Endothelial cell of umbilical vein (primary cell): ENCODE data around the gene FOXC1. TPM values are rescaled to one million over a fixed set of nuclear protein-coding genes. Genes with fewer than 3 reads are reported as not detected.

Experiments used
- BruUV-seq: library from RNA; stranded (reverse); fragments of 400-500 nt; replicated peaks from 2 replicates; lab custom pipeline; 2021; lab: Mats Ljungman, UMichigan
- CTCF ChIA-PET: fragments of 300-600, 350-600 bp; sonication (Branson Sonifier 250); formaldehyde crosslinking; loops from one replicate; lab custom pipeline; 2021; ENCODE audit warnings: antibody characterized with exemption, inconsistent platforms; lab: Charles Lee
- POLR2A ChIA-PET: fragments of 300-600, 350-600 bp; sonication (Branson Sonifier 250); formaldehyde crosslinking; loops from one replicate; lab custom pipeline; 2021; ENCODE audit warnings: antibody characterized with exemption, inconsistent platforms; lab: Charles Lee
- DNase-seq: peaks from one replicate; pipeline ENCODE4 v3.0.0-alpha.2; 2011; ENCODE audit warnings: low read depth, low spot score
- FAIRE-seq: peaks from 2 replicates; lab custom pipeline; 2011; peaks lifted over from hg19 to GRCh38; lab: Jason Lieb, UNC
- H2AFZ ChIP-seq: 2 replicates; pipeline ENCODE4 v1.6.0; 2012; ENCODE audit warnings: low read depth, low read length, control low read depth, inconsistent platforms
- H3K27ac ChIP-seq: 2 replicates; pipeline ENCODE4 v1.5.1; 2011; ENCODE audit warnings: low read depth, mild to moderate bottlenecking, control low read depth, low read length, moderate library complexity; ENCODE audit not compliant: insufficient read depth
- H3K27me3 ChIP-seq, 2 experiments: 2 replicates each; pipeline versions ENCODE4 v1.6.0 to v1.6.1; 2011; ENCODE audit warnings: low read length in 2 of 2, mixed read lengths in 1 of 2; ENCODE audit not compliant: control insufficient read depth in 2 of 2, insufficient read depth in 2 of 2
- H3K36me3 ChIP-seq, 2 experiments: 2 replicates in 1 of 2; 3 replicates in 1 of 2; pipeline ENCODE4 v1.5.1; 2011; ENCODE audit warnings: low read length in 2 of 2, mild to moderate bottlenecking in 1 of 2, moderate library complexity in 1 of 2; ENCODE audit not compliant: control insufficient read depth in 2 of 2, insufficient read depth in 2 of 2; ENCODE audit errors: extremely low read depth in 1 of 2
- H3K4me1 ChIP-seq: 3 replicates; pipeline ENCODE4 v1.5.1; 2011; ENCODE audit warnings: mild to moderate bottlenecking, low read length; ENCODE audit not compliant: control insufficient read depth, insufficient read depth; ENCODE audit errors: extremely low read depth
- H3K4me2 ChIP-seq: 2 replicates; pipeline ENCODE4 v1.6.1; 2011; ENCODE audit warnings: low read length, control low read depth, mixed read lengths; ENCODE audit not compliant: insufficient read depth
- H3K4me3 ChIP-seq, 3 experiments: fragments of 200-600 bp in 1 of 3; sonication (generic), shearing (Covaris generic) in 1 of 3; replicated peaks in 1 of 3; 2 replicates each; pipeline ENCODE4 v1.5.1; 2011 to 2016; ENCODE audit warnings: control low read depth in 3 of 3, low read length in 3 of 3, mild to moderate bottlenecking in 2 of 3, inconsistent platforms in 1 of 3, low read depth in 1 of 3, moderate library complexity in 1 of 3; ENCODE audit not compliant: insufficient read depth in 1 of 3
- H3K79me2 ChIP-seq: 2 replicates; pipeline ENCODE4 v1.6.0; 2012; ENCODE audit warnings: low read length, inconsistent platforms; ENCODE audit not compliant: control insufficient read depth, insufficient read depth
- H3K9ac ChIP-seq: replicated peaks from 2 replicates; pipeline ENCODE3; 2011; ENCODE audit warnings: low read length, control low read depth; ENCODE audit not compliant: insufficient read depth; ENCODE audit errors: extremely low read depth
- H3K9me1 ChIP-seq: replicated peaks from 3 replicates; pipeline ENCODE4 v1.6.0; 2011; ENCODE audit warnings: mild to moderate bottlenecking, low read length; ENCODE audit not compliant: control insufficient read depth, insufficient read depth; ENCODE audit errors: extremely low read depth
- H3K9me3 ChIP-seq: replicated peaks from 2 replicates; pipeline ENCODE4 v1.5.1; 2012; ENCODE audit warnings: low read length, inconsistent platforms; ENCODE audit not compliant: control insufficient read depth, insufficient read depth
- H4K20me1 ChIP-seq: replicated peaks from 2 replicates; pipeline ENCODE3; 2011; ENCODE audit warnings: mild to moderate bottlenecking, low read length; ENCODE audit not compliant: control insufficient read depth, insufficient read depth; ENCODE audit errors: extremely low read depth
- EZH2 ChIP-seq: IDR thresholded peaks from 2 replicates; pipeline ENCODE4 v1.6.1; 2012; ENCODE audit warnings: borderline replicate concordance, low read depth, mild to moderate bottlenecking, moderate library complexity, low read length, inconsistent platforms; ENCODE audit not compliant: severe bottlenecking
- GATA2 ChIP-seq: IDR thresholded peaks from 2 replicates; pipeline ENCODE4 v1.7.0; 2011; ENCODE audit warnings: low read depth, mild to moderate bottlenecking, moderate library complexity, mixed read lengths, low read length; ENCODE audit not compliant: insufficient read length, insufficient read depth
- JUN ChIP-seq: IDR thresholded peaks from 2 replicates; pipeline ENCODE4 v1.6.1; 2011; ENCODE audit warnings: borderline replicate concordance, low read depth; ENCODE audit not compliant: insufficient read length, insufficient read depth
- MAX ChIP-seq: IDR thresholded peaks from 2 replicates; pipeline ENCODE4 v1.6.1; 2011; ENCODE audit not compliant: insufficient read depth, insufficient read length
- POLR2A ChIP-seq: IDR thresholded peaks from 2 replicates; pipeline ENCODE4 v1.6.1; 2012; ENCODE audit warnings: low read depth, mild to moderate bottlenecking, control low read depth, low read length
- POLR2AphosphoS5 ChIP-seq: IDR thresholded peaks from 2 replicates; pipeline ENCODE4 v1.6.1; 2012; ENCODE audit warnings: low read depth, mild to moderate bottlenecking, control low read depth, low read length, moderate library complexity; ENCODE audit not compliant: insufficient read depth
- dilution Hi-C: fragments of 300-500 bp; cut with MboI; formaldehyde crosslinking; loops from one replicate; pipeline ENCODE4 v1.15.0; 2019; ENCODE audit warnings: low sequenced_read_pairs; ENCODE audit not compliant: extremely low pct_ligation_motif_present
- intact Hi-C: fragments of 100-400 bp; cut with micrococcal nuclease; formaldehyde crosslinking; loops from one replicate; pipeline ENCODE4 v1.10.0; 2022
- polyA plus RNA-seq, 4 experiments: library from polyadenylated mRNA; depleted of rRNA in 3 of 4; stranded (reverse) in 3 of 4; unstranded in 1 of 4; fragments of >200 nt; gene quantifications; 2 replicates each; pipeline versions ENCODE4 v1.2.1 to v1.2.3, GENCODE V29; 2011 to 2012; ENCODE audit warnings: missing spikeins in 1 of 4
- total RNA-seq: library from RNA; stranded (reverse); gene quantifications from 2 replicates; pipeline ENCODE4 v1.2.3, GENCODE V29; 2021

FOXC1 gene
- total and polyA plus RNA-seq, 2 donors (not counting 3 experiments of a cell fraction or from before 2014, with no cell fraction given), result 6.4 to 16.4 TPM

GRCh38 chr6:1626481-1626880 is 16.8 kb downstream of the FOXC1 start:
- Histone ChIP-seq H3K4me2 (peak overlapping the region; percentile 90), H3K4me3 (no peak overlapping the region), H4K20me1 (no peaks in the 10 kb centered on the region), H3K9me1 (no peaks in the 10 kb centered on the region), H2AFZ (no peak overlapping the region), H3K27ac (no peak overlapping the region), H3K9ac (no peak overlapping the region), H3K4me1 (peaks cover 21% of the 10 kb centered on the region), H3K36me3 (no peaks in the 10 kb centered on the region), H3K79me2 (no peaks in the 10 kb centered on the region), H3K9me3 (no peaks in the 10 kb centered on the region), H3K27me3 (peaks cover 5 to 15% of the 10 kb centered on the region in 2 experiments)
- peak; percentile 45 for DNase-seq
- POLR2A ChIA-PET, result no interaction called here
- TF ChIP-seq MAX, result no peak
- no peak for TF ChIP-seq POLR2AphosphoS5
- TF ChIP-seq GATA2, result no peak
- TF ChIP-seq EZH2, result no peak
- no peak for TF ChIP-seq JUN
- no peak for TF ChIP-seq POLR2A
- dilution Hi-C loops, result no loop called here
- FAIRE-seq, result peak; percentile 31
- intact Hi-C loops, result loop anchor here (1.0 to 5.0 kb wide), 2 partner anchors 9 to 61 kb away; no protein-coding TSS in a partner anchor
- CTCF ChIA-PET, result interaction anchor here (0.8 to 4.0 kb wide), 5 partner anchors 12 to 727 kb away, joined by 3 to 23 read pairs (median 10); no protein-coding TSS in a partner anchor
- BruUV-seq, result no TSS peak

- no peak for DNase-seq
- H3K9ac ChIP-seq, result no peak overlapping the region
- no peaks in the 10 kb centered on the region for H3K36me3 ChIP-seq
- H3K4me1 ChIP-seq, result peaks cover 21% of the 10 kb centered on the region
- H3K27me3 ChIP-seq, result peaks cover 5 to 15% of the 10 kb centered on the region in 2 experiments
- H3K27ac ChIP-seq, result no peak overlapping the region
- dilution Hi-C loops (no loop called here), intact Hi-C loops (loop anchor here (5.0 kb wide), 1 partner anchor 59 kb away; no protein-coding TSS in a partner anchor)
- CTCF ChIA-PET, result interaction anchor here (0.9 to 4.0 kb wide), 3 partner anchors 16 to 821 kb away, joined by 3 to 23 read pairs (median 10); no protein-coding TSS in a partner anchor
- no peak for TF ChIP-seq MAX
- no peak for TF ChIP-seq POLR2AphosphoS5
- peak; percentile 22 for TF ChIP-seq EZH2
- H3K4me2 ChIP-seq, result no peak overlapping the region
- FAIRE-seq, result no peak
- H3K9me1 ChIP-seq, result no peaks in the 10 kb centered on the region
- no peaks in the 10 kb centered on the region for H3K9me3 ChIP-seq
- H3K4me3 ChIP-seq, result no peak overlapping the region
- H3K79me2 ChIP-seq, result no peaks in the 10 kb centered on the region
- no peak overlapping the region for H2AFZ ChIP-seq
- no TSS peak for BruUV-seq
- POLR2A ChIA-PET, result no interaction called here
- H4K20me1 ChIP-seq, result no peaks in the 10 kb centered on the region
Observed at GRCh38 chr6:1627827-1628560, 18.3 kb downstream of the FOXC1 start.
